HEK293 (cell line): ENCODE results near the gene HPSE2.

Experiments used
- YY1 ChIP-seq: fragments of 450-650 bp; formaldehyde crosslinking; IDR thresholded peaks from 2 replicates; pipeline ENCODE4 v1.5.1; 2018; ENCODE audit warnings: missing biosample characterization, missing genetic modification characterization
- ZNF426 ChIP-seq: fragments of 450-650 bp; formaldehyde crosslinking; IDR thresholded peaks from 2 replicates; pipeline ENCODE4 v1.5.1; 2017; ENCODE audit warnings: missing biosample characterization, missing genetic modification characterization, mild to moderate bottlenecking, inconsistent platforms, moderate library complexity
- TF ChIP-seq, protein P1 (sequence below): fragments of 450-650 bp; formaldehyde crosslinking; IDR thresholded peaks from 2 replicates; pipeline ENCODE4 v1.5.1; 2016; ENCODE audit warnings: missing biosample characterization, missing genetic modification characterization

GRCh38 chr10:99123851-99124250 is 111.8 kb downstream of the HPSE2 start:
- TF ChIP-seq, protein P1, sequence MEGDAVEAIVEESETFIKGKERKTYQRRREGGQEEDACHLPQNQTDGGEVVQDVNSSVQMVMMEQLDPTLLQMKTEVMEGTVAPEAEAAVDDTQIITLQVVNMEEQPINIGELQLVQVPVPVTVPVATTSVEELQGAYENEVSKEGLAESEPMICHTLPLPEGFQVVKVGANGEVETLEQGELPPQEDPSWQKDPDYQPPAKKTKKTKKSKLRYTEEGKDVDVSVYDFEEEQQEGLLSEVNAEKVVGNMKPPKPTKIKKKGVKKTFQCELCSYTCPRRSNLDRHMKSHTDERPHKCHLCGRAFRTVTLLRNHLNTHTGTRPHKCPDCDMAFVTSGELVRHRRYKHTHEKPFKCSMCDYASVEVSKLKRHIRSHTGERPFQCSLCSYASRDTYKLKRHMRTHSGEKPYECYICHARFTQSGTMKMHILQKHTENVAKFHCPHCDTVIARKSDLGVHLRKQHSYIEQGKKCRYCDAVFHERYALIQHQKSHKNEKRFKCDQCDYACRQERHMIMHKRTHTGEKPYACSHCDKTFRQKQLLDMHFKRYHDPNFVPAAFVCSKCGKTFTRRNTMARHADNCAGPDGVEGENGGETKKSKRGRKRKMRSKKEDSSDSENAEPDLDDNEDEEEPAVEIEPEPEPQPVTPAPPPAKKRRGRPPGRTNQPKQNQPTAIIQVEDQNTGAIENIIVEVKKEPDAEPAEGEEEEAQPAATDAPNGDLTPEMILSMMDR (tag by site-specific recombination): no peak
- TF ChIP-seq YY1 (tag by site-specific recombination): no peak
- TF ChIP-seq ZNF426: no peak
